HepG2 (cell line): ENCODE measurements around the gene LPIN3. TPM values are rescaled to one million over a fixed set of nuclear protein-coding genes. Genes with fewer than 3 reads are reported as not detected.

Source experiments
- KLF13 ChIP-seq: sonication (generic); formaldehyde crosslinking; IDR thresholded peaks from 2 replicates; pipeline ENCODE4 v1.4.0; 2020; ENCODE audit warnings: mild to moderate bottlenecking, missing genetic modification reagents
- THAP8 ChIP-seq: sonication (generic); formaldehyde crosslinking; IDR thresholded peaks from 2 replicates; pipeline ENCODE4 v1.5.1; 2020; ENCODE audit warnings: missing genetic modification reagents, mild to moderate bottlenecking, borderline replicate concordance
- UBTF ChIP-seq: sonication (generic); formaldehyde crosslinking; IDR thresholded peaks from 2 replicates; pipeline ENCODE4 v1.4.0; 2020; ENCODE audit warnings: mild to moderate bottlenecking, missing genetic modification reagents
- ZGPAT ChIP-seq: IDR thresholded peaks from 2 replicates; pipeline ENCODE4 v1.6.1; 2016; ENCODE audit warnings: mild to moderate bottlenecking
- ZNF407 ChIP-seq: sonication (generic); formaldehyde crosslinking; IDR thresholded peaks from one replicate; pipeline ENCODE4 v1.5.1; 2020; ENCODE audit warnings: mild to moderate bottlenecking, missing genetic modification reagents; ENCODE audit errors: not compliant biosample characterization
- ZNF512 ChIP-seq: sonication (generic); formaldehyde crosslinking; IDR thresholded peaks from 2 replicates; pipeline ENCODE4 v1.4.0; 2020; ENCODE audit warnings: mild to moderate bottlenecking, missing genetic modification reagents
- ZNF850 ChIP-seq: sonication (generic); formaldehyde crosslinking; conservative IDR thresholded peaks from 2 replicates; pipeline ENCODE4 v1.9.0; 2021; ENCODE audit warnings: mild to moderate bottlenecking, missing genetic modification reagents
- ZXDC ChIP-seq: sonication (generic); formaldehyde crosslinking; IDR thresholded peaks from 2 replicates; pipeline ENCODE4 v1.5.0; 2020; ENCODE audit warnings: mild to moderate bottlenecking, missing genetic modification reagents
- polyA plus RNA-seq, 8 experiments: library from polyadenylated mRNA; depleted of rRNA in 3 of 8; stranded (reverse) in 7 of 8; unstranded in 1 of 8; fragments of >200 nt; fragmentation: Illumina TruSeq in 4 of 8; extraction: Trizol in 4 of 8; gene quantifications; 2 replicates each; pipeline versions ENCODE4 v1.2.1 to v1.2.3, GENCODE V29; 2011 to 2016; ENCODE audit warnings: low read depth in 4 of 8, missing spikeins in 1 of 8, mixed read lengths in 1 of 8; ENCODE audit not compliant: insufficient read depth in 1 of 8
- total RNA-seq, 5 experiments: library from RNA; depleted of rRNA; stranded (reverse); fragments of >200 nt; fragmentation: Illumina TruSeq; extraction: Trizol; gene quantifications; 2 replicates each; pipeline ENCODE4 v1.2.3, GENCODE V29; 2016; ENCODE audit warnings: low read depth in 1 of 5

Gene LPIN3
- total and polyA plus RNA-seq, 2 of the 13 experiments (the other 11 are each of a cell fraction or from before 2014, with no cell fraction given): 14.2 to 28.6 TPM

GRCh38 chr20:41395667-41396664 is 55.3 kb downstream of the LPIN3 start (continued):
- no peak for TF ChIP-seq ZNF850 (CRISPR knock-in tag)
- TF ChIP-seq ZGPAT (CRISPR knock-in tag): peak; percentile 40; the same call in 1 of the 2 replicates
- no peak for TF ChIP-seq THAP8 (CRISPR knock-in tag)
- TF ChIP-seq ZNF512: no peak
- no peak for TF ChIP-seq KLF13 (CRISPR knock-in tag)
- no peak for TF ChIP-seq ZNF407 (CRISPR knock-in tag)
- TF ChIP-seq UBTF (CRISPR knock-in tag): peak; percentile 54
- TF ChIP-seq ZXDC (CRISPR knock-in tag): no peak
